Measurements from ENCODE around the gene QTRT2. TPM values are rescaled to one million over a fixed set of nuclear protein-coding genes. Genes with fewer than 3 reads are reported as not detected.

Gene QTRT2
- total RNA-seq, 1 experiment from 2014 or later = 38.0 TPM

GRCh38 chr3:114057011-114057347, 442 bp downstream of the QTRT2 start:
- CTCF ChIA-PET = no interaction called here
- DNase-seq (no peak), ATAC-seq (peak; percentile 18)
- Histone ChIP-seq H3K9ac (ENCODE audit: low read length) (peak overlapping the region; percentile 85), H3K4me1 (ENCODE audit: insufficient read depth, low read length) (peaks cover 21% of the 10 kb centered on the region), H3K9me2 (replicated peaks; ENCODE audit: low read length) (no peaks in the 10 kb centered on the region), H3K36me3 (ENCODE audit: low read depth, low read length) (peaks cover 8% of the 10 kb centered on the region; the same call in 1 of the 2 replicates), H3K79me2 (ENCODE audit: low read length) (peaks cover 54% of the 10 kb centered on the region), H3K27me3 (ENCODE audit: low read length) (no peaks in the 10 kb centered on the region), H3K4me2 (ENCODE audit: low read length) (peak overlapping the region; percentile 85), H3K27ac (ENCODE audit: low read length) (peak overlapping the region; percentile 71), H4K20me1 (ENCODE audit: low read length) (no peaks in the 10 kb centered on the region), H2AFZ (ENCODE audit: low read length) (peak overlapping the region; percentile 85), H3F3A (ENCODE audit: low read length, unreplicated experiment) (no peaks in the 10 kb centered on the region), H3K9me3 (ENCODE audit: low read length) (no peaks in the 10 kb centered on the region), H3K4me3 (ENCODE audit: low read length) (peak overlapping the region; percentile 76)
- POLR2A ChIA-PET (ENCODE audit: unreplicated experiment) = interaction anchor here (0.5 kb wide), 1 partner anchor 113 kb away, joined by 3 read pairs; no protein-coding TSS in a partner anchor
- TF ChIP-seq CTCF (conservative IDR thresholded peaks at IDR 0.05; ENCODE audit: low read depth, low read length) = no peak
- no peak for TF ChIP-seq EZH2 (IDR thresholded peaks at IDR 0.05; ENCODE audit: low read length, unreplicated experiment)
- no peak for TF ChIP-seq EZH2phosphoT487 (IDR thresholded peaks at IDR 0.05; ENCODE audit: borderline replicate concordance, low read length)
- BruUV-seq (replicated peaks) = TSS peak; percentile 76
- intact Hi-C loops (cut with micrococcal nuclease) = loop anchor here (2.0 to 5.0 kb wide), 3 partner anchors 110 to 310 kb away; partner anchors contain the start of genes ATP6V1A, GRAMD1C, NAA50 and ZDHHC23

GRCh38 chr3:114058646-114059045, 2.1 kb downstream of the QTRT2 start:
- ChIA-PET POLR2A (ENCODE audit: unreplicated experiment) (interaction anchor here (0.6 kb wide), 1 partner anchor 34 kb away, joined by 4 read pairs; no protein-coding TSS in a partner anchor), CTCF (no interaction called here)
- H3K27me3 ChIP-seq (ENCODE audit: low read length) = no peaks in the 10 kb centered on the region
- H3K9me3 ChIP-seq (ENCODE audit: low read length) = no peaks in the 10 kb centered on the region
- H3K36me3 ChIP-seq (ENCODE audit: low read depth, low read length) = peaks cover 8% of the 10 kb centered on the region; the same call in 1 of the 2 replicates
- H3K9ac ChIP-seq (ENCODE audit: low read length) = no peak overlapping the region
- H3K79me2 ChIP-seq (ENCODE audit: low read length) = peaks cover 69% of the 10 kb centered on the region
- H3K4me2 ChIP-seq (ENCODE audit: low read length) = peak overlapping the region; percentile 85
- H2AFZ ChIP-seq (ENCODE audit: low read length) = no peak overlapping the region
- no peaks in the 10 kb centered on the region for H3K9me2 ChIP-seq (replicated peaks; ENCODE audit: low read length)
- TF ChIP-seq EZH2phosphoT487 (IDR thresholded peaks at IDR 0.05; ENCODE audit: borderline replicate concordance, low read length) (no peak), CTCF (conservative IDR thresholded peaks at IDR 0.05; ENCODE audit: low read depth, low read length) (no peak), EZH2 (IDR thresholded peaks at IDR 0.05; ENCODE audit: low read length, unreplicated experiment) (no peak)
- BruUV-seq (replicated peaks) = no TSS peak
- H3K4me1 ChIP-seq (ENCODE audit: insufficient read depth, low read length) = peaks cover 21% of the 10 kb centered on the region
- no peaks in the 10 kb centered on the region for H3F3A ChIP-seq (ENCODE audit: low read length, unreplicated experiment)
- intact Hi-C loops (cut with micrococcal nuclease) = loop anchor here (5.0 kb wide), 2 partner anchors 111 to 311 kb away; partner anchors contain the start of genes ATP6V1A, NAA50 and ZDHHC23
- no peak for ATAC-seq
- peaks cover 4% of the 10 kb centered on the region; the same call in 1 of the 2 replicates for H4K20me1 ChIP-seq (ENCODE audit: low read length)
- peak; percentile 35 for DNase-seq
- peak overlapping the region; percentile 76; the same call in 1 of the 2 replicates for H3K4me3 ChIP-seq (ENCODE audit: low read length)
- no peak overlapping the region for H3K27ac ChIP-seq (ENCODE audit: low read length)

GRCh38 chr3:114060906-114061655, 4.5 kb downstream of the QTRT2 start:
- H3K4me1 ChIP-seq (ENCODE audit: insufficient read depth, low read length) = peaks cover 14% of the 10 kb centered on the region
- no peak for DNase-seq
- no peak overlapping the region for H3K9ac ChIP-seq (ENCODE audit: low read length)
- TF ChIP-seq CTCF (conservative IDR thresholded peaks at IDR 0.05; ENCODE audit: low read depth, low read length) (no peak), EZH2 (IDR thresholded peaks at IDR 0.05; ENCODE audit: low read length, unreplicated experiment) (no peak)
- H2AFZ ChIP-seq (ENCODE audit: low read length) = no peak overlapping the region
- H3K4me2 ChIP-seq (ENCODE audit: low read length) = no peak overlapping the region
- peaks cover 86% of the 10 kb centered on the region for H3K79me2 ChIP-seq (ENCODE audit: low read length)
- intact Hi-C loops (cut with micrococcal nuclease) = no loop called here
- no peaks in the 10 kb centered on the region for H3K9me3 ChIP-seq (ENCODE audit: low read length)
- H3F3A ChIP-seq (ENCODE audit: low read length, unreplicated experiment) = no peaks in the 10 kb centered on the region
- ChIA-PET CTCF (no interaction called here), POLR2A (ENCODE audit: unreplicated experiment) (no interaction called here)
- H3K36me3 ChIP-seq (ENCODE audit: low read depth, low read length) = peaks cover 23% of the 10 kb centered on the region; the same call in 1 of the 2 replicates
- H3K4me3 ChIP-seq (ENCODE audit: low read length) = no peak overlapping the region
- no peak for ATAC-seq
- no TSS peak for BruUV-seq (replicated peaks)
- no peak overlapping the region for H3K27ac ChIP-seq (ENCODE audit: low read length)
- no peaks in the 10 kb centered on the region for H3K9me2 ChIP-seq (replicated peaks; ENCODE audit: low read length)
- H4K20me1 ChIP-seq (ENCODE audit: low read length) = peaks cover 9% of the 10 kb centered on the region
- no peaks in the 10 kb centered on the region for H3K27me3 ChIP-seq (ENCODE audit: low read length)
